Right hindlimb (tissue), 1 donor: ENCODE results near the gene TMEM272.
A peak's percentile ranks its signal among the peaks of the same experiment; 100 is the strongest.
"Not testable (repeated sequence)": the region's sequence is repeated elsewhere in the genome, so short reads cannot be mapped to it uniquely, and the experiment has no call there.

Source experiments
- DNase-seq: peaks from one replicate; pipeline ENCODE4 v3.0.0-alpha.2; 2018

TMEM272 gene

DNA sequence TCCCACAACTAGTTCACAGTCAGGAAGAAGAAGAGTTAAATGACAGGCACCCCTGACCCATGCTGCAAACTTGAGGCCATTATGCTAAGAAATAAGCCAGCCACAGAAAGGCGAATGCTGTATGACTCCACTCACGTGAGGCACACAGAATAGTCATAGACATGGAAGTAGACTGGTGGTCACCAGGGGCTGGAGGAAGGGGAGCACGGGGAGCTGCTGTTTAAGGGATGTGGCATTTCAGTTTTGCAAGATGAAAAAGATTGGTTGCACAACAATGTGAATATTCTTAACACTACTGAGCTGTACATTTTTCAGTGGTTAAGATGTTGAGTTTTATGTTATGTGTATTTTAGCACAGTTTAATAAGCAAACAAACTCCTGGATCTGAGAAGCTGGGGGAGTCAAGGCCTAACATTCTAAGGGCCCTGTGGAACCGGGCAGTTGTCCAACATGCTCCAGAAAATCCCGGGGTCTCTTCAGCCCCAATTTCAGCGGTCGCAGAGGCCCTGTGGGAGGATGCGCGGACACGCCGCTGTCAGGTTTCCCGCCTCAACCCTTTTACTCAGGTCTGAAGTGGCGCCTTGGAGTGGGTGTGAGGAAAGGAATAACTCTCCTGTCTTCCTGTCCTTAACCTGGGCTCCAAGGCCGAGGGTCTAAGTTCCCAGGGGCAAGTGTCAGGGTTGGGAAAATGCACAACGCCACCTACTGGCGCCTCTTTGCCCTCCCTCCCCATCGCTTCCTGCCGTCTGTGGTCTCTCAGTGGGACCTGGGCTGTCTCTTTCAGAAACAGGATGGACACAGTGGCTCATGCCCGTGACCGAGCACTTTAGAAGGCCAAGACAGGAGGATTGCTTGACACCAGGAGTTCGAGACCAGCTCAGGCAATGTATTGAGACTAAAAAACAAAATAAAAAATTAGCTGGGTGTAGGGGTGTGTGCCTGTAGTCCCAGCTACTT is 4.4 kb upstream of the TMEM272 start:
- DNase-seq: no peak

DNA sequence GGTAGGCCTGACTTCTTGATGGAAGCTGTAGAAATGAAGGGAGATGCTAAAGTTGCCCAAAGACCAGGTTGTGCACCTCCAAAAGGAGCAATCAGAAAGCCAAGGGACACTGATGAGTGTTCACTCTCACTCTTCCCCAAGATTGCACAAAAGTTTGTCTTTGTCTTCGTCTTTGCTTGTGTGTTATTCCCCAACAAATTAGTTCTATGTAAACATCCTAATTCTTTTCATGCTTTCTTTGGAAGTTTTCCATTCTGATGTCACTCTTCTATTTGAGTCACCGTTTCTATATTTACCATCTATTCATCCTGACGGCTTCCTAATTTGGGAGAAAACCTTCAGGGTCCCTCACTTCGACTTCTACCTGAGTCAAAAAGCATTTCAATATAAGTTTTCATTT is 3.7 kb upstream of the TMEM272 start:
- DNase-seq: no peak

DNA sequence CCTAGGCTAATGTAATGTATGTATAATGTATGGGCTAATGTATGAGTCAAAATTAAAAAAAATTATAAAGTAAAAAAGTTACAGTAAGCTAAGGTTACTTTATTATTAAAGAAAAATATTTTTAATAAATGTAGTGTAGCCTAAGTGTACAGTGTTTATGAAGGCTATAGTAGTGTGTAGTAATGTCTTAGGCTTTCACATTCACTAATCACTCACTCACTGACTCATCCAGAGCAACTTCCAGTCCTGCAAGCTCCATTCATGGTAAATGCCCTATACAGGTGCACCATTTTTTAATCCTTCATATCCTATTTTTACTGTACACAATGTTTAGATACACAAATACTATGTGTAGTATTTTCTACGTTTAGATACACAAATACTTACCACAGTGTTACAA is 1.8 kb upstream of the TMEM272 start:
- no peak for DNase-seq

DNA sequence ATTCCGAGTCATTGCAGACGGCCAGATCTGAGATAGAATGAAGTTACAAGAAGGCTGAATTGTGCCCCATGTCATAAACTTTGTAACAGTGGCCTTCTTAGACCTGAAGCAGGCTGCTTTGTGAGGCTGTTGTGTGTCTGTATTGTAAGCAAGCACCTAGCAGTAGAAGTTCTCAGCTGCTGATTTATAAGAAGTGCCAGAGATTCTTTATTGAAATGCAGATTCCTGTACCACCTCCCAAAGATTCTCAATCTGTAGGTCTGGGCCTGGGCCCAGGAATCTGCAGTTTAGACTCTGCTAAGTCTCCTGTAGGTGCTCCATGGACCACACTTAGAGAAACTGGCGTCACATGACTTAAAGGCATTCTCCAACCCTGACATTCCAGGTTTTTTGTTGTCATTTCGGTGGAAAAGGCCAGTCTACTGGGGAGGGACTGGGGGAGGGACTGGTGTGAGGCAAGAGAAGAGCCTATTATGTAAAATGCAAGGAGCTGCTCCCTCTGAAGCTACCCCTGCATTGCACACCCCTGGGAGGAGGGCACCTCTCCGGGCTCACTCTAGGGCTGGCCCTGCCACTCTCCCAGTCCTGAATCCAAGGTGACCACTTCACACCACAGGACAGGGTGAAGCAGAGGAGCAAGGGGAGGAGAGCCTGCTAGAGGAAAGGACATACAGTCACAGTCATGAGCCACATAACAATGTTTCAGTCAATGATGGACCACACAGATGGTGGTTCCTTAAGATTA is 769 bp upstream of the TMEM272 start:
- no peak for DNase-seq

DNA sequence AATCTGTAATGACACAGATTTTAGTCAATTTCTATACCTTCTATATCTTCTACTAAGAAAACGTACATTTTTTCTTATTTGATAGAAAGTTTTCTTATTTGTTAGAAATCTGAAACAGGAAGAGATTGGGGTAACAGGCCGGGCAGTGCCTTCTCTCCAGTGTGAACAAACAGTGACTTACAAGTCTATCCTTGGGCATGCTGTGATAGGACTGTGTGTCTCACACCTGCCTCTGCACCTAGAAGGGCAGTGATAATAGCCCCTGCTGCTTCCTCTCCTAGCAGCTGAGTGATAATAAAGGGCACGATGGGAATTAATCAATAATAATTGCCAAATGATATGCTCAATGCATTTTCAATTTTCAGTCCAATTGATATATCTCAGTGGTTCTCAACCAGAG is 1.4 kb downstream of the TMEM272 start:
- no peak for DNase-seq

DNA sequence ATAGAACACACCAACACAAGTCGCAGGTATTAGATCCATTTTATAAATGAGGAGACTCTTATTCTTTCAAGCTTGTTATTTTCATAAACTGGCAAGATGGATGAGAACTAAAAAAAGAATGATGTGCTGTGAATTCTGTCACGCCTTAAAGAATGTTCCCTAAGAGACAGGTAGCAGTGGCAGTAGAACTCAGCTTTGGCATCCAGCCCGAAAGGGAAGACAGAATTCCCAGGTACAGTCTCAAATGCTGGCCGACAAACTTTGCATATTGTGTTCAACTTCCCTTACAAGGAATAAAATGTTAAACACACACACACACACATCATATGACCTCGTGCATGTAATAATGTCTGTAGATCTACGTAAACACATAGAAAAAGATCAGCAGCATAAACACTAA is 3.2 kb downstream of the TMEM272 start:
- DNase-seq: no peak

DNA sequence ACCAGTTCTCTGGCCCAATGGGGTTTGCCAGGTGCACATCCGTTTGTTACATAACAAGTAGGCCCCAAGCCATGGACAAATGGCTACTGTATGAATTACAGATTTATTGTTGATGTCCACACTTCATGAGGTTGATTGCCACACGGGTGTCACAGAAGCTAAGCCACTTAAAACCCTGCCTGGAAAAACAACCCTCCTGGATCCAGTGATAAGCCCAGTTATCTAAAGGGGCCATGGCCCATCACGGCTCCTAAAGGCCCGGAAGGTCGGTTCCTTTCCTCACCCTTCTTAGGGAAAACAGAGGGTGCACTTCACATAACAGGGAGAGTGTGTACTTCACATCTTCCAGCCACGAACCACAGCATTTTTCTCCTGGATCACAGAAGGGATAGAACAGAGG is 4.1 kb downstream of the TMEM272 start:
- DNase-seq: no peak

DNA sequence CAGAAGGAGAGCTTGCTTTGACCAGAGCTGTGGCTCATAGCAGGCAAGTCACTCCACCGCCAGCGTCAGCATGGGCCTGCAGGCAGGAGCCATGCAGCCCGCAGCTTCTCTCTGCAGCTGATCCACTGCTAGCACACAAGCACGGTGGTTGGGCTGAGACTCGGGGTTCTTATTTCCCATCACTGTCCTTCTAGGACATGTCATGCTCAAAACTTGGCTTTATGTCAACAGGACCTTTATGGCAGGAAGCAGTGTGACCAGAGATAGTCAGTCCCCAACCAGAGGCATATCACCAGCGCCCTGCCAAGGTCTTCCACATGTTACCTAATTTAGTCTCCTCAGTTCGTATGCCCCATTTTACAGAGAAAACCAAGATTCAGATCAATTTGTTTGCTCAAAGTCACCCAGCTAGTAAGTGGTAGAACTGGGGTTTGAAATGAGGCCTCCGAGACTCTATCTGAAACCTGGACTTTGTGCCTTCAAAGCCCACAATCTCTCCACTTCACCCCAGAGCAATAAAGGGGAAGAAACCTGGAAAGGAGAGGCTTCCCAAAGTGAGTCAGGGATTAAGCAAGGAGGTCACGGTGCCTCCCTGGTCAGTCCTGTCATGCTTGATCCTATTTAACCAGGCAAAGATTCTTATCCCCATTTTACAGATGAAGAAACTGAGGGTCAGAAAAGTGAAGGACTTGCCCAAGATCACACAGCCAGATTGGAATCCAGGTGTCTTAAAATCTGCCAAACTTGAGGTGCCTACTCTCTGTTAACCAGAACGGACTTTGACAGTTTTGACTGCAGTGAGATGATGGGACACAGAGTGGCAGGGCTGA is 5.1 kb downstream of the TMEM272 start:
- DNase-seq: no peak

DNA sequence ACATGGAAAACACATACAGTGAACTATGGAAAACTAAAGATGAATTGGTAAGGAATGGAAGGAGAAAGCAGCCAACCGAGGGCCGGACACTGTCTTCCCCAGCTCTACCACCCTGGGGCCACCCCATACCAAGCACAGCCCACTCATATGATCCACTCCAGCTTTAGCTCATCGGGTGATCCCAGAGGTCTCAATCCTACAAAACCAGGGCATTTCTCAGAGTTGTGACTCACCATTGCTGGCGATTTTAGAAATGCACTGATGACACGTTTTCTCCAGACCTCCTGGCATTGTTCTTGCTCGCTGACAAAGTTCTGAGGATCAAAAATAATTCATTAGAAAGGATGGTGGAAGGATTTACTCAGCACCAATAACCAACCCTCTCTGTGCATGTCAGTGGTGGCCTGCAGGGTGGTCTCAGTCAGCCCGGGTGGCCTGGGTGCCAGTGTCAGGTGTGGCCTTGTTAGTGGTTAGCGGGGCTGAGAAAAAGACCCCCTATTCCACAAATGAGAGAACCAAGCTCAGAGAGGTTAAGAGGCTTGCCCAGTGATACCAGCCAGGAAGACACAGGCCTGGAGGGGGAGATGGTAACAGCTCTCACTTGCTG is 6.6 kb downstream of the TMEM272 start:
- no peak for DNase-seq

DNA sequence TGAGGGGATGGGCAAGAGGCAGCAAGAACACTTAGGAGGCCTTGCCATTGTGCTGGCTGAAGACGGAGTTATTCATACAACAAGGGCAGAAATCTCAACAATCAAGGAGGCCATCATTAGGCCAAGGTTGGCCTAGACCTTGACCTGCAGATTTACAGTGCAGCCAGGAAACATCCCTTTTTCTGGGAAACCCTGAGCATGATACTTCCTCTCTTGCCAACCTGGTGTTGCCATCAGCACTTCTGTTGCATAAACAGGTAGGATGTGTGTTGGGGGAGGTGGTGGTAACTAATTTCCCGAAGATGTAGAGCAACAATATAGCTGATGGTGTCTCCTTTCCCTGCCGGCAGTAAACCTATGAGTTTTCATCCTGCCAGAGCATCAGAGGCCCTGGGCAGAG is 8.0 kb downstream of the TMEM272 start:
- no peak for DNase-seq

DNA sequence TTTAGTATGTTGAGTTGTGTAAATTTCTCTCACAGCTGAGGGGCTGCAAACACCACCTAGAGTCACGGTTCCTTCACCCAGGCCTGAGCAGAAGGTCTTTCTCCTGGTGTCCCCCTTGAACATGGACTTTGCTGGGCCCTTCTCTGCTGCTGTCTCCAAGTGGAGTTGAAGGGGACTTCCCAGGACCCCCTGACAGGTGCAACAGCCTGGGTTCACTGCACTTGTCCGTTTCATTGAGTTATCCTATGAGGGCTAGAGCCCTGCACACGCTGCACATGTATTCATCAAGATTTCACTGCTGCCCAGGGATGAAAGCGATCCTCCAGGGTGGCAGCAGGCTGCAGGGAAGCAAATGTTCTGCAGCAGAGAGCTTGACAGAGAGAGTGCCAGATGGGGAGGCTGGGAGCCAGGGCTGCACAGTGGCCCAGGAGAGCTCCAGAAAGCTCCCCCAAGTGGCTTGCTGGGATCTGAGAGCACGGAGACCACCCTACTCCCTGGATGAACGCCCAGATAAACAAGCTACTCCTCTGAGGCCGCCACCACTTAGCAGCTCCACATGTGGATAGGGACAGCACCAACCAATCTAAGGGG is 10.3 kb downstream of the TMEM272 start:
- peak; percentile 45 for DNase-seq

DNA sequence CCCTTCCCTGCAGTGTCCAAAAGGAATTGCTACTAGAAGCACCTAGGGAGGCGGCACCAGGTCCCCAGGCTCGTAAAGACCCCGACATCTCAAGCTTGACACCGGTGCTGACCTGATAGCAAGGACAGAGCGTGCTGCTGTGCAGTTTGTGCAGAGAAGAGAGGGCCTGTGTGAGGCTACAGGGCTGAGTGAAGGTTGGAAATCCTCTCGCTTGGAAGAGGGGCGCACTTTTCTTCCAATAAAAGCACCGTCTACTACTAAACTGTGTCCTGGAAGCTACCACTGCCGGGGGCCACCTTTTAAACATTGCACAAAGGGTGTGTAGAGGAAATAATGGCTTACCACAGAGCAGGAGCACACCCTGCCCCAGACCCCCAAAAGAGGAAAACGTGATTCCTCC is 11.0 kb downstream of the TMEM272 start:
- DNase-seq: no peak

DNA sequence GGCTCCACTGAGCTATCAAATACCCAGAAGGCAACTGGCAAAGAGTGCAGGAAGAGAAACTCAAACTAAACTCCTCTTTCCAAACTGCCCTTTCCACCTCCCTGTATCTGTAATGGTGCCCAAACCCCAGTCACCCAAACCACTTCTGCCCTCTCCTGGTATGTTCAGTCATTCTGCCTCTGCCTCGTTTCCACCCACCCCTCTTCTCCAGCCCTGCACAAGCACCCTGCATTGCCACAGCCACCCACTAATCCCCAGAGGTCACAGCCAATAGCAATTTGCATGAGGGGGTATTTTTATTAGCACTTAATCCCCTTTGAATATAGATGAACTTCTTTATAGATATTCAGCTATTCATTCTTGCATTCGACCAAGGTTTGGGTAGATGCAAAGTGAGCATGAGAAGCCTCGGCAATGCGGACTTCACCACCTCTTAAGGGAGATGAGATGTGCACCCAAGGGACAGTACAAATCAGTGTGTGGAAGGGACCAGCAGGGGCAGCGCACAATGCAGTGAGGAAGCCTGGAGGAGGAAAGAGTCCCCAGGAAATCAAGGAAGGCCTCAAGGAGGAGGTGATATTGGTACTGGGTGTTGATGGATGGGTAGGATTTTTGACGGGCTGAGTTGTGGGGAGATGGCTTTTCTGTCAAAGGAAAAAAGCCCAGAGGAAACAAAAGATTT is 12.4 kb downstream of the TMEM272 start:
- DNase-seq: no peak

DNA sequence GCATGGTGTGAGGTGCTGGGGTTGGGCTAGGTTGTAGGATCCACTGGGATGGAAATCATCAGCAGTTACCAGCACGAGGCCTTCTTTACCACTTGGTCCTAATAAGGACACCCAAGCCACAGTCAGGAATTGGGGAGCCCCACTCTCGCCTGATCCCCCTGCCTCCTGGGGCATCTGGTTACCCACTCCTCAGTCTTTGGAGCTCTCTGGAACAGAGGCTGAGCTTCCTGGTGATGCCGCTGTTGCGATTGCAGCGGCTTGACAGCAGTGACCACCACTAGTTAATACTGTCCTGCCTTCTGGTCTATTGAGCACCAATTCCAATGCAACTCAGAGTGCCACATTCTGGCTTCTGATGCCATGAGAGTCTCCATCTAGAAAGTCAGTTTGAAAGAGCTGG is 13.5 kb downstream of the TMEM272 start:
- DNase-seq: no peak

DNA sequence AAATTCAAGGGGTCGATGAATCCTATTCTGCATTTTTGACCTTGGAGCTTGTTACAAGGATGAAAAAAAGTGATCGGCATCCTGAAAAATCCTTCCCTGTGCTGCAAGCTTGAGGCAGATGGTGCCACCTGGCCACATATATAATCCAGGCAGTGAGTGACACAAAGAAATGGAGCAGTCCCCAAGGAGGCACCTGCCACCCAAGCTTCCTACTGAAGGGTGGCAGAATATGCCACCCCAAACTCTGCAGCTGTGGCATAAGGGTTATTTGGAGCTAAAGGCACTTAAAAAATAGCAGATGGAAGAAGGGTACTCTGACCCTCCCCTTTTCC is 15.4 kb downstream of the TMEM272 start:
- no peak for DNase-seq

DNA sequence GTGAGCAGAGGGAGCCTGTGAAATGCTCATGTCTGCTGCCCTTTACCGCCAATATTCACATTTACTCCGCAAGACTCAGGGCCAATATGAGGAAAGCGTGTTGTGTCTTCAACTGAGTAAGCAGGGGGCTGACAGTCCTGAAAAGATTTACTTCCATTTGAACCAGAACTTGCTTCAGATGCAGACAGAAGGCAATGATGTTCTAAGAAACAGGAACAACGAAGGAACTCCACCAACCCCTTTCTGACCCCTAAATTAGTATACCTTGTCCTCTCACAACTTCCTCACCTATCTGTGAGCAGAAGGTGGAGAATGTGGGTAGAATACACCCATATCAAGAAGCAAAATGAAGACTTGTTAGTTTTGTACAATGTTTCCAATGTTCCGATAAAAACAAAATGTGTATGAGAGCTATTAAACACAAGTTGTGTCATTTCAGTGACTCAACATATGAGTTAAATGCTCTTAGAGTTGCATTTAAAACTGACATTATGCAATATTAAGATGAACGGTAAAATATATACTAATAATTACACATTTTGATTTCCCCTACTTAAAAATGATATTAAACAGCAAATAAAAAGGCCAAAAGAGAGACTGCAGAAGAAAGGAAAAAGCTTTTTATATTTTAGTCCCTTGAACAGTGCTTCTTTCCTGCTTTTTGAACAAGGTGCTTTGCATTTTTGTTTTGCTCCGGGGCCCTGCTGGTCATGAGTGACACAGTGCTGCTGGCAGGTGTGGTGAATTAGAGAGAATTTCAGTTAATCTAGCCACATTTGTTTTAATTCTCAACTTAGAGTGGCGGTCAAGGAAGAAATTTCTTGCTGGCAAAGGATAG is 16.0 kb downstream of the TMEM272 start:
- DNase-seq: no peak

DNA sequence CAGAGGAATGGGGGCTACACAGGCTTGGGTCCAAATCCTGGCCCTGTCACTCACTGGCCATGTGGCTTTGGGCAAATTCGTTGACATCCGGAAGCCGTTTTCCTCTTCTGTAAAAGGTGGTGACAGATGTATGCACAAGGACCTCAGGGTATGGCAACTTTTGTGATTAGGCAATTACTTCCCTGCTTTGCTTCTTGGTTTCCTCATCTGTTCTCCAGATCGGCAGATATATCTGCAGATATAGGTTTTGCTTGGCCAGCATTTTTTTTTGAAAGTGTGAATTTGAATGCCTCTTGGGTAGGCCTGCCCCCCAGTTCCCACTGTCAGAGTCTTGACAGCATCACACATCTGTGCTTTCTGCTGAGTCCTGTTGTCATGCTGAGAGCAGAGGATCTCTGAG is 17.7 kb downstream of the TMEM272 start:
- DNase-seq: no peak

DNA sequence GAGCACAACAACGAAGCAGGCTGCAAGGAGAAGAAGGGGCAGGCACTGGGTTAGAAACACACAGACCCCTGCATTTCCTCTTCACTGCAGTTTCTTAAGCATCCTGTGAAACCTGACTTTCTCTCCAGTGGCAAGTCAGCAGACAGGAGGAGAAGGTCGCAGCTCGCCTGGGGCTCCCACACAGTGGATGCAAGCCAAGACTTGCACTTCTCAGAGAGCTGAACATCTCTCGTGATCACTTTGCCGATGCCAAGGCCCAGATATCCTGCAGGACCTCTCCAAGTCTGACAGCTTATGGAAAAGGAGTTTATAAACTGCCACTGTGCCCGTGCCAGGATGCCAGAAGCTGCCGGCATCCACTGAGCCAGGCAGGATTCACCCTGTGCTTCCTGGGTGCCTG is 18.4 kb downstream of the TMEM272 start:
- no peak for DNase-seq

DNA sequence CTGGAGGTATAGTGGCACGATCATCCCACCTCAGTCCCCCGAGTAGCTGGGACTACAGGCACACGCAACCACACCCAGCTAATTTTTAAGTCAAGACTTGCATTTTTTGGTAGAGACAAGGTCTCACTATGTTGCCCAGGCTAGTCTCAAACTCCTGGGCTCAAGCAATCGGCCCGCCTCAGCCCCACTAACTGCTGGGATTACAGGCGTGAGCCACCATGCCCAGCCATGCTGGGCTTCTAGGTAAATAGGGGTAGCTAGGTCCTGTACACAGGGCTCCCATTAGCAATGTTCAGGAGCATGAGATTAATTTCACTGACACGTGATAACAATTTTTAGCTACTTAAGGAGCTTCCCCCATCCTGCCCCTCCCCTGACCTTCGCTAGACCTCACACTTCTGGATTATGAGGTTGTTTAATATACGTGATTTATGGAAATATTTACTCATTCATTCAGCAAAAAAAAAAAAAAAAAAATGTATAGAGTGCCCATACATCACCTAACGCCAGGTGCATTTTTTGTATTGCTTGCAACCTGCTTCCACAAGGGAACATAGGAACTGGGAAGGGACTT is 19.2 kb downstream of the TMEM272 start:
- no peak for DNase-seq

DNA sequence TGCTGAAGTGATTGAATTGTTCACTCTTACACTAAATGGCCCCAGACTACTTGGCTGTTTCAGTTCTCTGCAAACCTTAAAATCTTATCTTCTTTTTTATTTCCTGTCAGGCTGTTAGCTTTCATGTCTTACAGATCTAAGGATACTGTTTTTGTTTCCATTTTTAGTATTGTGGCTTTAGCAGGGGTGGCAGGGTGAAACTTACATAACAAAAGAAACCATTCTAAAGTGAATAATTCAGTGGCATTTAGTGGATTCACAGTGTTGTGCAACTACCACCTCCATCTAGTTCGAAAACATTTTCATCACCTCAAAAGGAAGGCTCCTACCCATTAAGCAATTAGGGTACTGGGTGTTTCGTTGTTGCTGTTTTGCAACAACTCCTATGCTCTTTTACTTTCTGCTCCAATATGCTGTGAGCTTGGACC is 19.8 kb downstream of the TMEM272 start:
- no peak for DNase-seq

DNA sequence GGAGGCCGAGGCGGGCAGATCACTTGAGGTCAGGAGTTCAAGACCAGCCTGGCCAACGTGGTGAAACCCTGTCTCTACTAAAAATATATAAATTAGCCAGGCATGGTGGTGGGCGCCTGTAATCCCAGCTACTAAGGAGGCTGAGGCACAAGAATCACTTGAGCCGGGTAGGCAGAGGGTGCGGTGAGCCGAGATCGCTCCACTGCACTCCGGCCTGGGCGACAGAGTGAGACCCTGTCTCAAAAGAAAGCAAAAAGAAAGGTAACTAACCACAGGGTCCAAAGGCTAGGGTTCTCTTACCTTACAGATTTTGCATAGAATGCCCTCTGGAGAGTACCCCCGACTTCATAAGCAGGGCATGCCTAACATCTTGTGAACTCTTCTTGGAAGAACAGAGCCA is 20.3 kb downstream of the TMEM272 start:
- DNase-seq: not testable (repeated sequence)
